ENCODE results near the gene ODF2L. TPM values are rescaled to one million over a fixed set of nuclear protein-coding genes. Genes with fewer than 3 reads are reported as not detected.

Gene ODF2L
- total RNA-seq, 1 experiment from 2014 or later, result 22.7 TPM

DNA sequence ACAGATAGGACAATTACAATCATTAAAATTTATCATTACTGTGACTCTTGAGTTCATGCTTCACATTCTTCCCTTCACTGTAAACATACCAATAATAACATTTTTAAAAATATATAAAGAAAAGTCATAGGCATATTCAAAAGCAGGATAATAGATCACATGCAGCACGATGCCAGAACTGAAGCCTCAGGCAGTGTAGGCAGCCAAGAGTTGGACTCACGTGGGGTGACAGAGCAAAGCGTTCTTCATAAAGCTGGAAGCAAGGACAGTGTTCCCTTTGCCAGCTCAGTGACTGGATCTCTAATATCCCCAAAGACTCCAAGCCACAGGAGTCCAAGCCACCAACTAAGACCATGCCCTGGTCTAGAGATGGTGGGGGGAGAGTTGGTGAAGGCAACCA, 77.7 kb downstream of the ODF2L start:
- DNase-seq (ENCODE audit: low read depth), result no peak

DNA sequence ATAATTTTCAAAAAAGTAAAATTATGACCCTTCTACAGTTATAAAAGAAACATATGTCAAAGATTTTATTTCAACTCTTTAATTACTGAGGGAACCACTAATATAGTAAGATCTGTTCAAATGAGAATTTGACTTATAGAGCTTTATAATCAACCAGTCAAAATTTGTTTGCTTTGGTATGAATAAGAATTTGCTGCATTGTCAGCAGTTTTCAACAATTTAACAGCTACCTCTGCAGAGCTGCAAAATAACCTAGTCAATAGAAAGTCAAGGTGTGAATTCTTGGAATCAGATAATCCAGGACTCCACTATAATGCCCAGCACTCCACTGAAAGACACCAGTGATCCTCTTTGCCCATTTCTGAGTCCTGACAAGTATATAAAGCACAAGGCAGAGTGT, 78.2 kb downstream of the ODF2L start:
- DNase-seq (ENCODE audit: low read depth), result no peak

DNA sequence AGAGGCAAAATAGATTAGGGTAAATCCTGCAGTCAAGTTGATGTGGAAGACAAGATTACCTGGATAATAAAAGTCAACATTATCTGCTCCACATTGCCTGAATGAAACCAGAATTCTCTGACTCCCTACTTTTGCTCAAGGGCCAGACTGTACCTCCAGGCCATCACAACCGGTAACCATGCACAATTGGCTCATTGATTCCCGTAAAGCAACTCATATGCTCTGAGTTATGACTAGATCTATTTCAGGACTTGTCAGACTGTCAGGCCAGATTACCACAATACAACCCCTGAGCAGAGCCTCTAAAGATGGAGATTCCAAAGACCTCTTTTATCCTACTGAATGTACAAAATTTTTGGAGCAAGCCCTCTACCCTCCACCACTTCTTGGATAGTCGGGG, 90.4 kb downstream of the ODF2L start:
- DNase-seq (ENCODE audit: low read depth), result no peak

DNA sequence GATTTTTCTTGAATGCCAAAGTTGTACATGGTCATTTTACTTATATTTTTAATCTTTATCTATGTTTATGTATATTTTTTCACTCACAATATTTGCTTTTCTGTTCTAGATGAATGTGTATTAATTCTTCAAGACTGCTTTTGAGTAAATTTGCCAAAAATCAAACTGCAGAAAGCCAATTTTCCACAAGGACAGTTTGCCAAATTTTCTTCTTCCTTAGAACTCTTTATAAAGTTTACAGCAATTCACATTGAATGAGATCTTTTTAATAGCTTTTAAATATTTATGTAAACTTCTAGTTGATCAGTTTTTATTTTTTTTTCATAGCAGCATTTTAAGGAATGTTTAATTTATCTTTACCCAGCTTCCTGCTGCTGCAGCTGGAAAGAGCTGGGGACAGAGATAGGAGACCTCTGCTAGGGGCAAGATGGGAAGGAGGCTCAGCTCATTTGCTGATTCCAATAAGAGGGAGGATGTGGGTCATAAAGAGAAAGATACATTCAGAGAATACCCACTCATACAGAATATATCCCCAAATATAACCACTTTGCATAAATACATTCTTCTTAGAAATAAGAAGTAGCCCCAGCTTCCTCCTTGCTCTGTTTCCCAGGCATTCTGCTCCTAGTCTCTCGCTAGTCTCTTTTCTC, 93.0 kb downstream of the ODF2L start:
- DNase-seq (ENCODE audit: low read depth), result no peak

Other genes starting within 250 kb of the ODF2L start
- gene COL24A1, start 239.6 kb downstream of the ODF2L start, total RNA-seq (2014; rRNA removed), result 0.26 and 0.34 TPM in 2 replicates
- gene CLCA2, start 27.8 kb upstream of the ODF2L start, total RNA-seq (2014; rRNA removed), result 0.23 and 0.26 TPM in 2 replicates
- not detected in 2 replicates for gene CLCA1, start 72.6 kb upstream of the ODF2L start, total RNA-seq (2014; rRNA removed)
- gene CLCA4, start 150.8 kb upstream of the ODF2L start, total RNA-seq (2014; rRNA removed), result not detected in 2 replicates

Measured in LHCN-M2 (cell line).